ENCODE results near the gene GNAI3. TPM values are rescaled to one million over a fixed set of nuclear protein-coding genes. Genes with fewer than 3 reads are reported as not detected.

The GNAI3 gene
- polyA plus RNA-seq, 3 donors, result 3.0 to 14.2 (median 10.4) TPM

- peaks cover 0 to 2% (median 0%) of the 10 kb centered on the region in 7 donors for H3K9me3 Mint-ChIP-seq
- no peaks in the 10 kb centered on the region for H3K79me2 ChIP-seq (ENCODE audit: insufficient read depth, low read length)
- H3K36me3 Mint-ChIP-seq, result peaks cover 0 to 5% of the 10 kb centered on the region in 2 donors
- no peak overlapping the region for H3K9ac ChIP-seq (ENCODE audit: insufficient read depth, low read length, poor library complexity, severe bottlenecking)
- no peak overlapping the region for H2AFZ ChIP-seq (ENCODE audit: insufficient read depth, low read depth, low read length, poor library complexity, severe bottlenecking)
- TF ChIP-seq CTCF (IDR thresholded peaks at IDR 0.05), result no peak
- no CpG with 5 or more reads among the region's 3 CpGs for WGBS (ENCODE audit: insufficient coverage)
- peaks cover 0 to 1% (median 0%) of the 10 kb centered on the region in 3 donors for H3K27me3 Mint-ChIP-seq (ENCODE audit: low read depth in 3 of 3)
- no peak overlapping the region for H3K27ac ChIP-seq (ENCODE audit: low read depth in 1 of 2, low read length in 2 of 2)
- no peaks in the 10 kb centered on the region for H3K36me3 ChIP-seq (replicated peaks in 1 of 2; ENCODE audit: control insufficient read depth in 1 of 2, insufficient read depth in 2 of 2, low read length in 2 of 2)
- H3K27me3 ChIP-seq (ENCODE audit: control insufficient read depth in 2 of 2, insufficient read depth in 2 of 2, low read length in 2 of 2), result no peaks in the 10 kb centered on the region
- intact Hi-C loops (cut with micrococcal nuclease), result no loop called here
- H3K4me1 Mint-ChIP-seq, result peaks cover 63% of the 10 kb centered on the region
- no peaks in the 10 kb centered on the region for H4K20me1 ChIP-seq (ENCODE audit: insufficient read depth, low read length)
- no peak for DNase-seq
- H3K4me3 Mint-ChIP-seq, result no peak overlapping the region
- H3K27ac Mint-ChIP-seq, result peak overlapping the region in 1 of 7 donors; percentile 43
- no peaks in the 10 kb centered on the region for H3K9me3 ChIP-seq (replicated peaks in 1 of 2; ENCODE audit: control insufficient read depth in 1 of 2, insufficient read depth in 1 of 2, low read length in 2 of 2)
- no peak overlapping the region for H3K4me3 ChIP-seq (replicated peaks in 1 of 3; ENCODE audit: low read depth in 2 of 3, low read length in 3 of 3)
- H3K4me2 ChIP-seq (replicated peaks; ENCODE audit: extremely low read depth, low read length, poor library complexity, severe bottlenecking), result no peak overlapping the region
- peaks cover 40 to 44% of the 10 kb centered on the region in 2 donors for H3K4me1 ChIP-seq (ENCODE audit: control insufficient read depth in 1 of 2, insufficient read depth in 2 of 2, low read length in 2 of 2)
These were observed 62.3 kb downstream of the GNAI3 start for GRCh38 chr1:109610609-109611307.

GRCh38 chr1:109611308-109611990, 63.0 kb downstream of the GNAI3 start:
- H3K4me1 ChIP-seq (ENCODE audit: control insufficient read depth in 1 of 2, insufficient read depth in 2 of 2, low read length in 2 of 2), result peaks cover 46 to 51% of the 10 kb centered on the region in 2 donors
- peak overlapping the region in 2 of 7 donors; percentile 43 to 70 for H3K27ac Mint-ChIP-seq
- no peaks in the 10 kb centered on the region for H3K79me2 ChIP-seq (ENCODE audit: insufficient read depth, low read length)
- peaks cover 0 to 1% (median 0%) of the 10 kb centered on the region in 3 donors for H3K27me3 Mint-ChIP-seq (ENCODE audit: low read depth in 3 of 3)
- H3K9ac ChIP-seq (ENCODE audit: insufficient read depth, low read length, poor library complexity, severe bottlenecking), result no peak overlapping the region
- H3K4me3 ChIP-seq (replicated peaks in 1 of 3; ENCODE audit: low read depth in 2 of 3, low read length in 3 of 3), result no peak overlapping the region
- peaks cover 70% of the 10 kb centered on the region for H3K4me1 Mint-ChIP-seq
- H3K4me2 ChIP-seq (replicated peaks; ENCODE audit: extremely low read depth, low read length, poor library complexity, severe bottlenecking), result no peak overlapping the region
- WGBS (ENCODE audit: insufficient coverage), result 100% methylated on average over 5 of the region's 13 CpGs
- peaks cover 0 to under 1% of the 10 kb centered on the region in 2 donors for H3K36me3 Mint-ChIP-seq
- no peak overlapping the region for H3K27ac ChIP-seq (ENCODE audit: low read depth in 1 of 2, low read length in 2 of 2)
- no peak overlapping the region for H3K4me3 Mint-ChIP-seq
- H4K20me1 ChIP-seq (ENCODE audit: insufficient read depth, low read length), result no peaks in the 10 kb centered on the region
- TF ChIP-seq CTCF (IDR thresholded peaks at IDR 0.05), result no peak
- H3K36me3 ChIP-seq (replicated peaks in 1 of 2; ENCODE audit: control insufficient read depth in 1 of 2, insufficient read depth in 2 of 2, low read length in 2 of 2), result no peaks in the 10 kb centered on the region
- H3K9me3 Mint-ChIP-seq, result peaks cover 0 to 2% (median 0%) of the 10 kb centered on the region in 7 donors
- no peak overlapping the region for H2AFZ ChIP-seq (ENCODE audit: insufficient read depth, low read depth, low read length, poor library complexity, severe bottlenecking)
- DNase-seq, result peak in 1 of 3 donors; percentile 25
- H3K9me3 ChIP-seq (replicated peaks in 1 of 2; ENCODE audit: control insufficient read depth in 1 of 2, insufficient read depth in 1 of 2, low read length in 2 of 2), result no peaks in the 10 kb centered on the region
- intact Hi-C loops (cut with micrococcal nuclease), result no loop called here
- no peaks in the 10 kb centered on the region for H3K27me3 ChIP-seq (ENCODE audit: control insufficient read depth in 2 of 2, insufficient read depth in 2 of 2, low read length in 2 of 2)
